Measurements from ENCODE around the gene ARL5C. TPM values are rescaled to one million over a fixed set of nuclear protein-coding genes. Genes with fewer than 3 reads are reported as not detected.

Gene ARL5C
- total and polyA plus RNA-seq, 2 donors (not counting 1 experiment from before 2014, with no cell fraction given): not detected

DNA sequence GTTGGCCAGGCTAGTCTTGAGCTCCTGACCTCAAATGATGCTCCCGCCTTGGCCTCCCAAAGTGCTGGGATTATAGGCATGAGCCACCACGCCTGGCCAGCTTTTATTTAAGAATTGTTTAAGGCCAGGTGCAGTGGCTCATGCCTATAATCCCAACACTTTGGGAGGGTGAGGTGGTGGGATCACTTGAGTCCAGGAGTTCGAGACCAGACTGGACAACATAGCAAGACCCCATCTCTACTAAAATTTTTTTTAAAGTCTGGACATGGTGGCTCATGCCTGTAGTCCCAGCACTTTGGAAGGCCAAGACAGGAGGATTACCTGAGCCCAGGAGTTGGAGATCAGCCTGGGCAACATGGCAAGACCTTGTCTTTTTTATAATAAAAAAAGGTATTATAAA, 19.7 kb downstream of the ARL5C start:
- peaks cover 0 to 2% (median 1%) of the 10 kb centered on the region in 3 donors for H3K9me3 ChIP-seq (ENCODE audit: control extremely low read depth in 1 of 3, control insufficient read depth in 2 of 3, insufficient read depth in 1 of 3, low read length in 2 of 3)
- Mint-ChIP-seq H3K4me3 (no peak overlapping the region), H3K4me1 (peaks cover 4% of the 10 kb centered on the region), H3K9me3 (ENCODE audit: insufficient read depth) (no peaks in the 10 kb centered on the region), H3K27ac (no peak overlapping the region), H3K27me3 (peaks cover 42% of the 10 kb centered on the region)
- ATAC-seq (ENCODE audit: low read depth) (no peak), DNase-seq (no peak)
- H4K20me1 ChIP-seq (ENCODE audit: control insufficient read depth, insufficient read depth, low read length, poor library complexity, severe bottlenecking): no peaks in the 10 kb centered on the region
- intact Hi-C loops (cut with micrococcal nuclease): no loop called here
- H3K4me2 ChIP-seq (replicated peaks; ENCODE audit: low read depth, low read length, poor library complexity, severe bottlenecking): no peak overlapping the region
- H3K4me3 ChIP-seq (ENCODE audit: control extremely low read depth in 1 of 5, extremely low read depth in 1 of 5, insufficient read depth in 1 of 5, low read depth in 2 of 5, low read length in 4 of 5): no peak overlapping the region
- no peaks in the 10 kb centered on the region for H3K36me3 ChIP-seq (replicated peaks in 1 of 2; ENCODE audit: control extremely low read depth in 1 of 2, control insufficient read depth in 1 of 2, extremely low read depth in 1 of 2, insufficient read depth in 2 of 2, low read length in 1 of 2)
- no peak overlapping the region for H2AFZ ChIP-seq (ENCODE audit: insufficient read depth, low read depth, low read length, poor library complexity, severe bottlenecking)
- H3K4me1 ChIP-seq (ENCODE audit: control insufficient read depth in 2 of 2, insufficient read depth in 2 of 2, low read length in 2 of 2): peaks cover 6 to 8% of the 10 kb centered on the region in 2 donors
- H3K9ac ChIP-seq (ENCODE audit: low read length): no peak overlapping the region
- CTCF ChIA-PET: interaction anchor here (1.0 to 2.0 kb wide), 3 partner anchors 13 to 163 kb away, joined by 3 to 7 read pairs (median 5); no protein-coding TSS in a partner anchor
- no peak overlapping the region for H3K27ac ChIP-seq (ENCODE audit: low read length in 2 of 2)
- POLR2A ChIA-PET: interaction anchor here (0.6 to 0.7 kb wide), 2 partner anchors 389 to 393 kb away, joined by 5 to 8 read pairs; no protein-coding TSS in a partner anchor
- no CpG with 5 or more reads among the region's 3 CpGs for WGBS (ENCODE audit: insufficient coverage)
- H3K27me3 ChIP-seq (replicated peaks in 1 of 4; ENCODE audit: control extremely low read depth in 1 of 4, control insufficient read depth in 3 of 4, insufficient read depth in 4 of 4, low read length in 3 of 4): peaks cover 0 to 28% (median 14%) of the 10 kb centered on the region in 4 experiments
- H3K79me2 ChIP-seq (ENCODE audit: control insufficient read depth, insufficient read depth, low read length): no peaks in the 10 kb centered on the region
- TF ChIP-seq, protein P1, sequence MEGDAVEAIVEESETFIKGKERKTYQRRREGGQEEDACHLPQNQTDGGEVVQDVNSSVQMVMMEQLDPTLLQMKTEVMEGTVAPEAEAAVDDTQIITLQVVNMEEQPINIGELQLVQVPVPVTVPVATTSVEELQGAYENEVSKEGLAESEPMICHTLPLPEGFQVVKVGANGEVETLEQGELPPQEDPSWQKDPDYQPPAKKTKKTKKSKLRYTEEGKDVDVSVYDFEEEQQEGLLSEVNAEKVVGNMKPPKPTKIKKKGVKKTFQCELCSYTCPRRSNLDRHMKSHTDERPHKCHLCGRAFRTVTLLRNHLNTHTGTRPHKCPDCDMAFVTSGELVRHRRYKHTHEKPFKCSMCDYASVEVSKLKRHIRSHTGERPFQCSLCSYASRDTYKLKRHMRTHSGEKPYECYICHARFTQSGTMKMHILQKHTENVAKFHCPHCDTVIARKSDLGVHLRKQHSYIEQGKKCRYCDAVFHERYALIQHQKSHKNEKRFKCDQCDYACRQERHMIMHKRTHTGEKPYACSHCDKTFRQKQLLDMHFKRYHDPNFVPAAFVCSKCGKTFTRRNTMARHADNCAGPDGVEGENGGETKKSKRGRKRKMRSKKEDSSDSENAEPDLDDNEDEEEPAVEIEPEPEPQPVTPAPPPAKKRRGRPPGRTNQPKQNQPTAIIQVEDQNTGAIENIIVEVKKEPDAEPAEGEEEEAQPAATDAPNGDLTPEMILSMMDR (IDR thresholded peaks at IDR 0.05): no peak
- no peak for TF ChIP-seq EZH2 (IDR thresholded peaks at IDR 0.05; ENCODE audit: borderline replicate concordance, insufficient read depth, low read depth, low read length, poor library complexity, severe bottlenecking)

DNA sequence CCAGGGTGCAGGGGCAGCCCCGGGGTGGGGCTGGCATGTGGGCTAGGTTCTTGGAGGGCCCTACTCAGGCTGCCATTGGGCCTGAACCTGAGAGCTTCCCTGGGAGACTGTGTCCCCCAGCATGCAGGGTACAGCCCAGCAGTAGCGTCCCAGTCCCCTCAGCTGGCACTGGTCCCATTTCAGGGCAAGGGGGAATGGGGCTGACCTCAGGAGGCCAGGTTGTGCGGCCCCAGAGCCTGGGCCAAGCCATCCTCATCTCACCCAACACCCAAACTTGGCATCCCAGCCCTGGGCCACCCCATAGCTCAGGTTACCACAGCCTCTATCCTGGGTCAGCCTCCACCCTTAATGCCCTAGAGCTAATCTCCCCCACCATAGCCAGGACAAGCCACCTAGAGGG, 20.8 kb downstream of the ARL5C start:
- Histone ChIP-seq H3K4me2 (replicated peaks; ENCODE audit: low read depth, low read length, poor library complexity, severe bottlenecking) (no peak overlapping the region), H3K4me3 (ENCODE audit: control extremely low read depth in 1 of 5, extremely low read depth in 1 of 5, insufficient read depth in 1 of 5, low read depth in 2 of 5, low read length in 4 of 5) (no peak overlapping the region), H3K9ac (ENCODE audit: low read length) (no peak overlapping the region), H3K36me3 (replicated peaks in 1 of 2; ENCODE audit: control extremely low read depth in 1 of 2, control insufficient read depth in 1 of 2, extremely low read depth in 1 of 2, insufficient read depth in 2 of 2, low read length in 1 of 2) (no peaks in the 10 kb centered on the region), H3K4me1 (ENCODE audit: control insufficient read depth in 2 of 2, insufficient read depth in 2 of 2, low read length in 2 of 2) (no peaks in the 10 kb centered on the region), H2AFZ (ENCODE audit: insufficient read depth, low read depth, low read length, poor library complexity, severe bottlenecking) (no peak overlapping the region), H3K27ac (ENCODE audit: low read length in 2 of 2) (no peak overlapping the region), H3K79me2 (ENCODE audit: control insufficient read depth, insufficient read depth, low read length) (no peaks in the 10 kb centered on the region), H3K9me3 (ENCODE audit: control extremely low read depth in 1 of 3, control insufficient read depth in 2 of 3, insufficient read depth in 1 of 3, low read length in 2 of 3) (peaks cover 1 to 4% (median 3%) of the 10 kb centered on the region in 3 donors), H3K27me3 (replicated peaks in 1 of 4; ENCODE audit: control extremely low read depth in 1 of 4, control insufficient read depth in 3 of 4, insufficient read depth in 4 of 4, low read length in 3 of 4) (peaks cover 0 to 16% (median 7%) of the 10 kb centered on the region in 4 experiments), H4K20me1 (ENCODE audit: control insufficient read depth, insufficient read depth, low read length, poor library complexity, severe bottlenecking) (no peaks in the 10 kb centered on the region)
- DNase-seq (no peak), ATAC-seq (ENCODE audit: low read depth) (no peak)
- peaks cover 33% of the 10 kb centered on the region for H3K27me3 Mint-ChIP-seq
- H3K27ac Mint-ChIP-seq: no peak overlapping the region
- CTCF ChIA-PET: interaction anchor here (0.6 kb wide), 1 partner anchor 165 kb away, joined by 3 read pairs; no protein-coding TSS in a partner anchor
- no peak for TF ChIP-seq EZH2 (IDR thresholded peaks at IDR 0.05; ENCODE audit: borderline replicate concordance, insufficient read depth, low read depth, low read length, poor library complexity, severe bottlenecking)
- TF ChIP-seq, protein P1 (IDR thresholded peaks at IDR 0.05): no peak
- no peaks in the 10 kb centered on the region for H3K4me1 Mint-ChIP-seq
- H3K9me3 Mint-ChIP-seq (ENCODE audit: insufficient read depth): no peaks in the 10 kb centered on the region
- H3K4me3 Mint-ChIP-seq: no peak overlapping the region
- POLR2A ChIA-PET: no interaction called here
- intact Hi-C loops (cut with micrococcal nuclease): no loop called here
- 92% methylated on average over 3 of the region's 3 CpGs for WGBS (ENCODE audit: insufficient coverage)

All from B cell (primary cell).